Epithelial cell of prostate (primary cell): ENCODE data around the gene GALNT5.
"Not testable (repeated sequence)": the region's sequence is repeated elsewhere in the genome, so short reads cannot be mapped to it uniquely, and the experiment has no call there.

Experiments used
- DNase-seq: peaks from one replicate; pipeline ENCODE4 v3.0.0-alpha.2; 2011; ENCODE audit warnings: low read depth, low spot score
- H3K27ac ChIP-seq: fragments of 450-650 bp; 2 replicates; pipeline ENCODE4 v1.5.1; 2017; ENCODE audit warnings: mild to moderate bottlenecking

GALNT5 gene

DNA sequence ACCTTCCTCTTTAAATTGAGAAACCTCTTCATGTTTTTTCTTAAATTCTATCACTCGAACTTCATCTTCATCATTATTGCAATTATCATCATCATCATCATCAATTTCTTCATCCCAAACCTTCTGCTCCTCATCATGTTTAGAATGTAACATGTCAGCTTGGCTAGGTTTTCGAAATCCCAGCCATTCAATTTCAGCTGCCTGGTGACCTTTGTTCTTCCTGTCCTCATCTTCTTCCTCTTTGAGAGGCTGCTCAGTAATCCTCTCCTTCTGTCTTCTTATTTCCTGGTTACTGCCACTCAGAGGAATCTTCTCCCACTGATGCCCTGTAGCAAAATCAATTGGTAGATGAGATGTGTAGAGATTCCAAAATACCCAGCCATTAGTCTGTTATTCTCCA is 64.0 kb downstream of the GALNT5 start:
- no peak for DNase-seq
- H3K27ac ChIP-seq: no peak overlapping the region

DNA sequence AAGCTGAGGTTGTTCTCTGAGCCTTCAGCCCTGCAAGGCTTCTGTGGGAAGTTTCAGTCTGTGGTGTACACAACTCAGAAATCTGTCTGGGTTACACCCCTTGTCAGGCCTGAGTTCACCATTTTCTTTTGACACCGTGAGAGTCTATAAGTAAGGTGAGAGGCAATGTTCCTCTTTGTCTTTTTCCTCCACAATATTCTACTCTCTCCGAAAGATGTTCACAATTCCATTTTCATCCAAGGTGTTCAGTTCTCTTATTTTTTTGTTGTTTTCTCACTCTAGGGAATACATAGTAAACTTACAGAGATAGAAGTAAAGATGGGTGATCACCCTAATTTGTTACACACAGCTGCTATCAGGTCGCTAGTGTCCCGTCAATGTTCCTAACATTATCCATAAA is 64.9 kb downstream of the GALNT5 start:
- DNase-seq: no peak
- H3K27ac ChIP-seq: no peak overlapping the region

DNA sequence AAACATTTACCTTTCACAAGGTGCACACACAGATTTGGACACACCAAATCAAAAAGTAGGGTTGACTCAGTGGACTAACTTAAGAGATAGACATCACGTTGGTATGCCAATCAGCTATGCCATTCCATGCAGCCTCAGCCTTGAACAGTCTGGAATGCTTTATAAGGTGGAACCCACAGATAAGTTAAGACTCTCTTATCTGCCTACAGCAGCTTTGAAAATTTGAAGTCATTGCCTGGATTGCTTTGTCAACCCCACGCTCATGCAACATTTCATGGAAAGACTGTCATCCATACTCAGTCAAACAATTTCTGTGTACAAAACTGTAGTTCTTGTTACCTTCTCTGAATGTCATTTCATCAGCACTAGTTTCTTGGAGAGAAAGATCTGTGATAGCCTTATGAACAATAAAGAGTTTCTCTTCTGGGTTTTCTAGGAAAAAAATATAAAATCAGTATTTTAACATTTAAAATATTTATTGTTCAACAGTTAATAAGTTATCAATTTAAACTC is 66.9 kb downstream of the GALNT5 start:
- no peak for DNase-seq
- no peak overlapping the region for H3K27ac ChIP-seq

DNA sequence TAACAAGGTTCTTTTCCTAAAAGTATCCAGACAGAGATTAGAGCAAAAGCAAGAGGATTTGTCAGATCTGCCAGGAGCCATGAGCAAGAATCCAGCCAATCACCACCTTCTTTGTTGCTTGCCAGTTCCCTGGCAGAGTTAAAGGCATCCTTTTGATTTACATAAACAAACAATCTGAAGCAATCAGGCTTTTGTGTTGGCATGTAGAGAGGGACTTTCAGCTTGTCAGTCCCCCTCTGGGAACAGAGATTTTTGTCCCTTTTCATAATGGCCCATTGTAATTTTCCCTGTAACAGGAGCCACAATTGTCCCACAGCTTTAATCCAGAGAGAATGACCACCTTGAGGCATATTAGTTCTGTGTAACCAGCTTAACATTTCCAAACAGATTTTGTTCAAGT is 68.3 kb downstream of the GALNT5 start, which contains the start of gene ERMN:
TSS of gene ERMN (minus strand) at position 39 of the 400 bp plus-strand sequence. CDS start 182 bp downstream, outside the sequence.
- H3K27ac ChIP-seq: no peak within 1 kb of the TSS
- no peak for DNase-seq

DNA sequence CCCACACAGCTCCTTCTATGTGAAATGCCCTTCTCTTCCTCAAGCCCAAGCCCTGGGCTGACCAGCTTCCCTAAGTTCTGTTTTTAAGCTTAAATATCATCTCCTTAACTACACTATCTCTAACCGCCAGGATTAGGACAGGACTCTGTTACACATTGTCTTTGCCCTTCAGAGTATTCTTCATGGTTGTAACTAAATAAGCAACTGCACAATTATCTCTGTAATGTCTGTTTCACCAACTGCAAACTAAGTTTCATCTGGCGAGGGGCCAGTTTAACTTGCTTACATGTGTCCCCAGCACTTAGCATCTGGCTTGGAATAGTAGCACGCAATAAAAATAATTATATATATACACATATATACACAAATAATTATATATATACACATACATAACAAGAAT is 69.2 kb downstream of the GALNT5 start:
- H3K27ac ChIP-seq: no peak overlapping the region
- no peak for DNase-seq

DNA sequence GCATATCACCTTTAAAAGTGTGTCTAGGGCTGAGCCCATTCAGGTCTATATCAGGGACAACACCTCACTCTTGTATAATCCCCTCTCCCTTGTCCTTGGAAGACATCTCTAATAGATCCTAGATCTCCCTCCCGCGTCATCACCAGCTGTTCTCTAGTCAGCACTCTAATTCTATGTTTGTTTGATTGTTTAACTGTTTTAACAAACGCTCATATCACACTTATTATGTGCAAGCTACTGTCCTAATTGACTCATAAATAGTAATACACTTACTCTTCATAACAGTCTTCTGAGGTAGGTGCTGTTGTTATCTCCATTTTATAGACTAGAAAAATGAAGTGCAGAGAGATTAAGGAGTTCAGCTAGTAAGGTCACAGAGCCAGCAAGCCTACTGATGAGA is 69.7 kb downstream of the GALNT5 start:
- no peak overlapping the region for H3K27ac ChIP-seq
- DNase-seq: no peak

DNA sequence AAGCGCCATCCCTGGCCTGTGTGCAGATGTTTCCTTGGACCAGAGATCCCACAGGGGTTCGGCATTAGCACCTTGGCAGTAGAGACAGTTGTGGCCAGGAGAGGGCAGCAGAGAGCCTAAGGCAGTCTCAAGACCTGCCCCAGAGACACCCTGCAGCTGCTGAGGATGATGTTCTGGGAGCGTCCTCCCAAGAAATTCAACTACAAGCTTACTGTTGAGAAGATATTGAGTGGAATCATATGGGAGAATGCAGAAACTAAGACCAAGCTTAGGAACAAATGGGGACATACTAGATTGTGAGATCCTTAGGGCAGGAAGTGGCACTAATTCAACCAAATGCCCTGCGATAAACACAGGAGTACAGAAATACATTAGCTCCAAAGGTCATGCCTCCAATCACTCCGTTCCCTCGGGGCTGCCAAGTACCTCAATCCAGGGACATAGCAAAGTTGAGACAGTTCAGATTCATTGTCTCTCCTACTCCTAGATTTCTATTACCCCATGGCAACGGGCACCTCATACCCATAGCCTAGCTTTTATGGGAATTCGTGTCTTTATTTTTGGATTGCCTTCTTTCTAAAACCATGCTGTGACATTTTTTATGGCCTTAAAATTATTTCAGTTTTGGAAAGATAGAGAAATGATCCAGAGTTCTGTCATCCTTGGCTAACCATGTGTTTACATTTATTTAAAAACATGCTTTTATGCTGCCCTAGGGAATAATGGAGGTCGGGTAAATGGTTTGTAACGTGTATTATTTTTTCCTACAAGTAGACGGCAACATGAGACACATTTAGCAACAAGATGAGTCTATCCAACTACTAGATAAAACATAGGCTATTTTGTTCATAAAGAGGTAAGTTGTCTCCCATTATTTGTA is 70.4 kb downstream of the GALNT5 start:
- no peak for DNase-seq
- no peak overlapping the region for H3K27ac ChIP-seq

DNA sequence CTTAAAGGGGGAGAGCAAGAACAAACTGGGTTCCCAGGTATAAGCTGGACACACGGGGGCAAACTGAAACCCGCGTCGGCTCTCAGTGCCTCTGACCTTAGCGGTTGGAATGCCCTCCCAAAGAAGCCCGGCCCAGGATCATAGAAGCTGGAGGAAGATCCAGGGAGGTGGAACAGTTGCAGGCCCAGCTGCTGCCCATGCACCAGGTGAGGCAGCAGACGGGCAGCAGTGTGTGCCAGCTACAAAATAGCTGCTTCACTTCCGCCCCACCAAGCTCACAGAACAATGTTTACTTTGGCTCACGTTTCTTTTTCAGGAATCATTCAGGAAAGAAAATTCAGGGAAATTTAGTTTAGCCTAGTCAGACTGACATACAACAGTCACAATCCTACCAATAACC is 72.0 kb downstream of the GALNT5 start:
- DNase-seq: no peak
- H3K27ac ChIP-seq: no peak overlapping the region

DNA sequence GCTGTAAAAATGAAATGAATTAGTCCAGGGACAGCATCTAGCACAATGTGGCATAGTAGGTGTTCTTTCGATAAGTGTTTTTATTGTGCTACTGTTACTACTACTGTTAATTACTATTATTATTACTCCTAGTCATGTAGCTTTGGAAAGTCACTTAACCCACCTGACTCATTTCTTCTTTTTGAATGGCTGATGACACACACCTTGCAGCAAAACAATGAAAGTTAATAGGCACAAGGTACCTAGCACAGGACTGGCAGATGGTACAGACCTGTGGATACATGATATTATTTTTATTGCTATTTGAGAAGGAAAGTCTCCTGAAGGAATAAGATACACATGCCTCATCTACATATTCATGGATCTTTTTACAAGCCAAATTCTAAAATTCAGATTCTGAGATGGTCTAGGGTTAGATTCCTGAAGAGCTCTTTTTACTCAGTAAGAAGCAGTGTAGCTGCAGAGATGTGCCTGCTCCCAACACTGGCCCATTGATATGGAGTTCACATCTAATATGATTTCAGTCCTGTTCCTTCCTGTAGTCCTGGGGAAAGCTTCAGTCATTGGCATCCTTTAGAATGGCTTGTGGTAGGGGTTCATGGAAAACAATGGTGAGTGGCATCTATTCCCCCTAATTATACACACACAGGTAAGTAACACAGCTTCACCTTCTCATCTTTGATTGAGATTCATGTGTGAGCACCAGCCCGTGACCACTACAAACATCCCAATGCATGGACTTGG is 76.0 kb downstream of the GALNT5 start:
- H3K27ac ChIP-seq: no peak overlapping the region
- DNase-seq: no peak

DNA sequence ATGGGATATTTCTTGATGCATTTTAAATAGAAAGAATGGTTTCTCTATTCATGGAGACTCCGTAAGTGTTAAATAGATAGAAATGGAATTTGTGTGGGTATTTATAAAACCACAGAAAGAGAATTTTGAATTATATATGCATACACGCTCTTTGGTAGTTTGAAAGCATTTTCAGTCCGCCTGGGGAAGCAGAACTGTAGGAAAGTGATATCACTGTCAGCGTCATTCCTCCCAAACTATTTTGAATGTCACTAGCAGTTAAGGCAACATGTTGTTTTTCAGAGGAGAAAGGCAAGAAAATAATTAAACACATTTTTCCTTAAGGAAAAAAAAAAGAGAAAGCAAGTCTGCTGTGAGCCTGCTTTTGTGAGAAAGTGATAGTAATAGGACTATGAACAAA is 76.8 kb downstream of the GALNT5 start:
- H3K27ac ChIP-seq: no peak overlapping the region
- no peak for DNase-seq

DNA sequence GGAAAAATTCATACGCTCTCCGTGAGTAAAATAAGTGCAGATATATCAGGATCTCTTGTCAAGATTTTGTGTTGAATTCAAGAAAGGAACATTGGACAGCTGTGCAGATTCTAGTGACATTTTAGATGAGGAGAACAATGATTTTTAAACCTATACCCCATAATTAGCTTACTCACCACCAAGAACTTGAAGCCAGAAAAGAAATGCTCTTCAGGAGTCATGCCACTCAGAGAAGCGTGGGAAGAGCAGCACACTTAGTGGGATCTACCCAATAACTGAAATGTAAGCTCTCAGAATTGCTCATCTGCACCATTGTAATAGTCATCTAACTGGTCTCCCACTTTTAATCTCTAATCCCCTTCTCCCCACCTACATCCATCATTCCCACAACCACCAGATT is 77.3 kb downstream of the GALNT5 start:
- no peak overlapping the region for H3K27ac ChIP-seq
- no peak for DNase-seq

DNA sequence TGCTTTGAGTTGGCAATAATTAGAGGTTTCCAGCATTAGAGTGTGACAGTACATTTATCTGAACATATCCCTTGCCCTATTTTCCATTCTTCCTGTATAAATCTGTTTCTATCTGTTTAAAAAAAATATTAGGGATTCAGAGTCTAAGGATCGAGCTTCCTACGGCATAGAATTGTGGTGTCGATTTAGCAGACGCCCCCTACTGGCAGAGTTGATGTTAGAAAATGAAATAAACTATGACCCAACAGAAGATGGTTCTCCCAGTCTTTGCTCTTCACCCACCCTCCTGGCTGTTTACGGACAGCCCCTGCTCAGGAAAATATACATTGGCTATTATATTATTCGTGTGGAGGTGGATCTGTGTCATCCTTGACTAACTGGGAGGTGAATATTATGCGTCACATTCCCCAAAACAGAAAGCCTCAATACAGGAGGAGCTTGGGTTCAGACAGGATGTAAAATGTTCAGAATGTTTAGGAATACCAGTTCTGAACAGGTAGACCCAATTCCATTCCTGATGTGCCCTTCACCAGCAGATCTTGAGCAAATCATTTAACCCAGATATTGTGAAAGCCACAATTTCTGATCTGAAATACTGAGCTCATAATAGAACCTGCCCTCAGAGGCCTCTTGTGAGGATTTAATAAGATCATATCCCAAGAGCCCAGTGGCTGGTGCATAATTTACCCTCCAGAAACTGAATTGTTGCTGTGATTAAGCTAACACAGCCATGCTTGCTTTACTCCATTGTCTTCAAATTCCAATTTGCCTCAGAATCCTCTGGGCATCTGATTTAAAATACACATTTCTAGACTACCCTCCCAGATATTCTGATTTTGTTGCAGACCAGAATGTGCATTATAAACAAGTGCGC is 78.9 kb downstream of the GALNT5 start:
- no peak overlapping the region for H3K27ac ChIP-seq
- no peak for DNase-seq

DNA sequence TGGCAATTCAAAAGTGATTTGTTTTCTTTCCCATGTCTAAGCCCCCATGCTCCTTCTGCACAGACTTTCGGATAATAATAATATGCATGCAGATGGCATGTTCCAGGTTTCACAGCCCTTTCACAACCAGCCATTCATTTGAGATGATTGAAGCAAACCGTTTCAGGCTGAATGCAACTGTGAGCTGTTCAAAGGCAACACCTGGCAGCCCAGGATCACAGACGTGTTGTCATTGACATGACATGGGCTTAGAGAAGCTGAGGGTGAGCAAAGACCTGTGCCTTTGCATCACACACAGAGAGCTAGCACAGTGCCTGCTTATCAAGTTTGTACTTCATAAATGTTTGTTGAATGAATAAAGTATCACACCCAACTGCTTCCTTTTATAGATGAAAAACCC is 80.5 kb downstream of the GALNT5 start:
- H3K27ac ChIP-seq: no peak overlapping the region
- no peak for DNase-seq

DNA sequence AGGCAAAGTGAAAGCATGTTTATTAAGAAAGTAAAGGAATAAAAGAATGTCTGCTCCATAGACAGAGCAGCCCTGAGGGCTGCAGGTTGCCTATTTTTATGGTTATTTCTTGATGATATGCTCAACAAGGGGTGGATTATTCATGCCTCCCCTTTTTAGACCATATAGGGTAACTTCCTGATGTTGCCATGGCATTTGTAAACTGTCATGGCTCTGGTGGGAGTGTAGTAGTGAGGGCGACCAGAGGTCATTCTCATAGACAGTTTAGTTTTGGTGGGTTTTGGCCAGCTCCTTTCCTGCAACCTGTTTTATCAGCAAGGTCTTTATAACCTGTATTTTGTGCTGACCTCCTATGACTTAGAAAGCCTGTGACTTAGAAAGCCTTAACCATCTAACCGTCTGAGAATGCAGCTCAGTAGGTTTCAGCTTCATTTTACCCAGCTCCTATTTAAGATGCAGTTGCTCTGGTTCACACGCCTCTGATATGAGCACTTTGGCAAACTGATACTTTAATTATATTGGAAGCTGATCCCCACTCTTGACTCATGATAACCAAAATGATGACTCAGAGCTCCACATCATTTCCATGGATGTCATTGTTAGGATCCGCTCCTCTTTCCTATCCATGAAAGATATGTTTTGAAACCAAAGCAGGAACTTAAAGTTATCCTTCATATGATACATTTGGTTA is 82.6 kb downstream of the GALNT5 start:
- DNase-seq: no peak
- no peak overlapping the region for H3K27ac ChIP-seq

DNA sequence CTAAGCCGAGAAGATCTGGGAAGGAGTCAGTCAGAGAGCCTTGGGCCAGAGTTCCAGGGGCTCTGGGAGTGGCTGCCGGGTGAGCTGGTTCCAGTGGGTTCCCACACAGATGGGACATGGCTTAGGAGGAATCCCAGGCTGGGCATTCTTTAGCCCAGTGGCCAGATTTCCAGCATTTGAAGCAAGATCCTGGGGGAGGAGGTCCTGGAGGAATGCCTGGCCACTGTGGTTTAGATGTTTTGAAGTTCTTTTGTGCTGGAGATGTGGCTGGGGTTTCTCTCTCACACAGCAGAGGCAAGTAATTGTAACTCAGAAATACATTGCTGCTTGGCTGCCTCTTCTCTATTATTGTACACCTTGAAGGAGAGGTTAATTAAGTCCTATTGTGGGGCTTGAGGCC is 83.9 kb downstream of the GALNT5 start:
- H3K27ac ChIP-seq, DNase-seq: not testable (repeated sequence)

DNA sequence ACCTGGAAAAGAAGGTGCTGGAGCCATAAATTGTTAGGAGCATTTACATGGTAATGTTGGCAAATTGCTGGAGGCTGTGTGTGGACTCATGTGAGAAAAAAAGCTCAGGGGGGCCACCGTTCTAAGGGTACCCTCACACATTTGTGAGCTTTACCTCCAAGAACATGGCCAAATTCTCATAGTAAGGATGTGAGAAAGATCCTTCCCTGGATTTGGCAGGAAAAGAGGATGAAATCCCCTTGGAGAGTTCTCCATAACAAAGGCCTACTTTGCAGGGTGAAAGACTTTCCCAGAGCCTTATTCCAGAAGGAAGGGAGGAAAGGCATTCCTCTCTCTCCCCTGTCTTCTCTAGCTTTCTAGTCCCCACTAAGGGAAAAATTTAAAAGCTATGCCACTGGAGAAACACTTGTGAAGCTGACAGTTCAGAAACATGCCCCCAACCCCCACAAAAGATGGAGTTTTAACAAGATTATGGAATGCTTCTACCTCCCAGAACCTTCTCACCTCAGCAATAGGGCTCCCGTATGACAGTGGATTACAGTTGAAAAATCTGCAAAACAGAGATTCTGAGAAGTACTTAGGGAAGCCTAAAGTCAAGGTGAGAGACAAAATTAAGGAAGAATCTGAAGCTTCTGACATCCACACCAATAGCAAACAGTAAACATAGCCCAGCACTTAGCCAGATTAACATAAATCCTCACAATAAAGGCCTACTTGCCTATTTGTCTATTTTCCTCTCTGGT is 88.3 kb downstream of the GALNT5 start:
- H3K27ac ChIP-seq: no peak overlapping the region
- DNase-seq: no peak

DNA sequence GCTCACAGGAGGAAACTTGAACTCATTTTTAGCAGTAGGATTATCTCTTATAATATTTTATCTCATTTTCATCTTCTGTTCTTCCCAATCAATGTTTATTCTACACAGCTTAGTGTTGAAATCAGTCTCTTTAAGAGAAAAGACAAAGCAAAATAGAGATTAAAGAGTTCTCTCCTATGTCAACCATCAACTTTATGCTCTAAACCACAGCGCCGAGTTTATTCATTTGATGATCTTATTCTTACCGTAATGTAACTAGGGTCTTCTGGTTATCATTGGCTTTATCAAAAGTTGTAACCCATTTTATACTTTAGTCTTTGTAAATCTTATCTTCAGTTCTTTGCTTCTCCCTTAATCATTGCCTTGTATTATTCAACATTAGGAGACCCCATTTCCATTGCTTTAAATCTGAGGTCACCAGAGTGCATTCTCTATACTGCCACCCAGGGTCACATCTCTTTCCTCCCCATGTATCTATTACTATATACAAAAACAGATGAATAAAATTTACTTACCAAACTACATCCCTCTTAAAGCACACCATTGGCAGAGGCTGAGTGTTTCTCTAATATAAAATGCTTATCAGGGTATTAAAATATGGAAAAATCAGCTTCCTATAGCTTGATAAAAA is 90.9 kb downstream of the GALNT5 start:
- no peak for DNase-seq
- no peak overlapping the region for H3K27ac ChIP-seq

DNA sequence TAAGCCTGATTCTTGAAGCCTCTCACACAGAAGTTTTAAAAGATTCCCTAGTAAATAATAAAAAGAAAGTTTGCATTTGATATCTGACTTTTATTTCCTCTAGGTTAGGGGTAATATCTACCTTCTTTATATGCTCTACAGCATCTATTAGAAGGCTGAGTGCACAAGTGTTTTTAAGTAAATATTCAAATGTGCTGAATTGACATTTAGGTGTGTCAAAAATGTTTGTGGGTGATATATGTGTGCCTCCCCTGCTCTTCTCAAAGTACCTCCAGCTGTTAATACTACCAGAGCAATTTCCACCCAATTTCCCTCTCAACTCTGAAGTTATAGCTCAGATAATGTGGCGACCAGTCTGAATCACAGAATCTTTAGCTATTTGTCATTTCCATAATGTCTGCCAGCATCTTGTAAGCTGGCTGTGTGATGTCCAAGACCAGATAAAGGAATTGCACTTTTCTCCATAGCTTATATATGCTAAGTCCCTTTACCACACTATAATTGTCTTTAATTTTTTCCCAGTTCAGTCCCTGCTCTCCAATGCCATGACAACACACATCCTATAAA is 92.5 kb downstream of the GALNT5 start:
- no peak overlapping the region for H3K27ac ChIP-seq
- DNase-seq: no peak
